NCI-H345 (cell line): Measurements from ENCODE around the gene TRIP13.

Experiments used
- DNase-seq: peaks from one replicate; lab custom pipeline; 2025; lab: John Stamatoyannopoulos, UW

Gene TRIP13

DNA sequence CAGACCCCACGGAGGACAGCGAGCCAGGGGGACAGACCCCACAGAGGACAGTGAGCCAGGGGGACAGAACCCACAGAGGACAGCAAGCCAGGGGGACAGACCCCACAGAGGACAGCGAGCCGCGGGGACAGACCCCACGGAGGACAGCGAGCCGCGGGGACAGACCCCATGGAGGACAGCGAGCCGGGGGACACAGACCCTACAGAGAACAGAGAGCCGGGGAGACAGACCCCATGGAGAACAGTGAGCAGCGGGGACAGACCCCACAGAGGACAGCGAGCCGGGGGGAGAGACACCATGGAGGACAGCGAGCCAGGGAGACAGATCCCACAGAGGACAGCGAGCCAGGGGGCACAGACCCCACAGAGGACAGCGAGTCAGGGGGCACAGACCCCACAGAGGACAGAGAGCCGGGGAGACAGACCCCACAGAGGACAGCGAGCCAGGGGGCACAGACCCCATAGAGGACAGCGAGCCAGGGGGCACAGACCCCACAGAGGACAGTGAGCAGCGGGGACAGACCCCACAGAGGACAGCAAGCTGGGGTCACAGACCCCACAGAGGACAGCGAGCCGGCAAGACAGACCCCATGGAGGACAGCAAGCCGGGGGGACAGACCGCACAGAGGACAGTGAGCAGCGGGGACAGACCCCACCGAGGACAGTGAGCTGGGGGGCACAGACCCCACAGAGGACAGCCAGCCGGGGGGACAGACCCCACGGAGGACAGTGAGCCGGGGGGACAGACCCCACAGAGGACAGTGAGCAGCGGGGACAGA lies 37.5 kb upstream of the TRIP13 start:
- DNase-seq = no peak

GRCh38 chr5:855771-856530 lies 36.7 kb upstream of the TRIP13 start:
- DNase-seq = no peak

GRCh38 chr5:856531-857425 lies 35.9 kb upstream of the TRIP13 start:
- DNase-seq = no peak

DNA sequence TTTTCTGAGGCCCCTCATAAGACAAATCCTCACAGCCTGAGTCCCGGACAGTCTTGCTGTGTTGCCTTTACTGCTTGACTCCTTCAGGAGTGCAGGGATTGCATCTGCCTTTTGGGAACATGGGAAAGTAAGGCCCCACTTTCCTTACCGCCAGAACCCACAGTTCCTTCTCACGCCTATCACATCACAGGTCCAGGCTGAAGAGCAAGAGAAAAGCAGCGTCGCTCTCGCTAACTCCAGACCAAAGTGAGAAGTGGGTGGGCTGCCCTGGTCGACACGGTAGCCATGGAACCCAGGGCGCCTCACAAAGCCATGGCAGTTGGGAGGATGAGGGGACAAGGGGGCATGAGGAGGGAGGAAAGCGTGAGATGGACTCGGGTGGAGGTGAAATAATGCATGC lies 34.0 kb upstream of the TRIP13 start:
- DNase-seq = no peak

DNA sequence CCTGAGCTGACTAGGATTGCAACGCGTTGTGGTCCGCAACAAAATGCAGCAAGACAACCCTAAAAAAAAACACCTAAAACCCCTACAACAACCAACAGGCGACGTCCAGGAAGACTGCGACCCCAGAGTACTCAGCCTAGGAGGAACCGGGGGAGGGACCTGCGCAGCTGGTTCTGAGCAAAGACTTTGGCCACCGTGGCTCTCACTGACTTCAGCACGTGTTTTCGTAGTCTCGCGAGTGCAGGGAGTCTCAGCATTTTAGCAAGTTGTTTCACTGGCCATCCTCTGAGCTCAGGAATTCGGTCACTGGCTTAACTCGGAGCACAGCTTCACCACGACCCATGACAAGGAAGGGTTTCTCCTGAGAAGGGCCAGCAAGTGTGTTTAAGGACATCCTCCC lies 33.3 kb upstream of the TRIP13 start:
- DNase-seq = no peak

GRCh38 chr5:859798-860296 lies 32.8 kb upstream of the TRIP13 start:
- DNase-seq = no peak

- no peak for DNase-seq
Observed at GRCh38 chr5:860506-861150, 32.1 kb upstream of the TRIP13 start.

DNA sequence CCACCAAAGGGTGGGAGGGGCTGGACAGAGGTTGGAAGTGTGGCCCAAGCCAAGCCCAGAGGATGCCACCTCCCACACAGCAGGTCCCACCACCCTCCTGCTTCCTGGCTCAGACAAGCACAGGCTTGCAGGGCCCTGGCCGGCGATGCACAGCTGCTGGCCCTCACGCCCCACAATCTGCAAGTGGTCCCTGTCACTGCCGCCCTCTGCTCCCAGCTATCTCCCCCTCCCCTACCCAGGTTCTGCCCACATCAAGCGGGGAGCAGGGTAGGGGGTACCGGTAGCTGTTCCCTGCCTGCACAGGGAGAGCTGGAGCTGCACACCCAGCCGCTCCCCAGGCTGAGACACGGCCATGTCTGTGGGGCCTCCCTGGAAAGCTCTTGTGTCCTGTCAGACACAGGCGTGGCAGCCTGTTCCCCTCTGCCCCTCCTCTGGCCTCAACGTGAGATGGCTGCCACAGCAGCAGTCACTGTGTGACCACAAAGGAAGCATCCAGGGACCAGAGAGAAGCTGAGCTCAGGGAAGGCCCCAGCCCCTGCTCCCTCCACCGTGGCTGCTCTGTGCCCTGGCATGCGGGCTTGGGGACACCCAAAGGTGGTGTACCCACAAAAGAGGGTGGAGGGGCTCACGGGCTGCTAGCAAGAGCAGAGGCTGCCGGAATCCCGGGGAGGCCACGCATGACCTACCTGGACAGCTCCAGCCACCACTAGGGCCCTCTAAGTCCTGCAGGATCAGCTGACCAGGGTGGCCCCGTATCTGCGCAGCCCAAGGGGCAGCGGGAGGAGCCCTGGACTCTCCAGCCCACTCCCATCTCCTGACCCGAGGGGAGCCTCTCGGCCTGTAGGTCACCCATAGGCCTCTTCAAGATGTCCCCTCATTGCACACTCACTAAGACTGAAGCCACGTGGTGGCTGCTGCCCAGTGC lies 31.0 kb upstream of the TRIP13 start:
- DNase-seq = no peak

DNA sequence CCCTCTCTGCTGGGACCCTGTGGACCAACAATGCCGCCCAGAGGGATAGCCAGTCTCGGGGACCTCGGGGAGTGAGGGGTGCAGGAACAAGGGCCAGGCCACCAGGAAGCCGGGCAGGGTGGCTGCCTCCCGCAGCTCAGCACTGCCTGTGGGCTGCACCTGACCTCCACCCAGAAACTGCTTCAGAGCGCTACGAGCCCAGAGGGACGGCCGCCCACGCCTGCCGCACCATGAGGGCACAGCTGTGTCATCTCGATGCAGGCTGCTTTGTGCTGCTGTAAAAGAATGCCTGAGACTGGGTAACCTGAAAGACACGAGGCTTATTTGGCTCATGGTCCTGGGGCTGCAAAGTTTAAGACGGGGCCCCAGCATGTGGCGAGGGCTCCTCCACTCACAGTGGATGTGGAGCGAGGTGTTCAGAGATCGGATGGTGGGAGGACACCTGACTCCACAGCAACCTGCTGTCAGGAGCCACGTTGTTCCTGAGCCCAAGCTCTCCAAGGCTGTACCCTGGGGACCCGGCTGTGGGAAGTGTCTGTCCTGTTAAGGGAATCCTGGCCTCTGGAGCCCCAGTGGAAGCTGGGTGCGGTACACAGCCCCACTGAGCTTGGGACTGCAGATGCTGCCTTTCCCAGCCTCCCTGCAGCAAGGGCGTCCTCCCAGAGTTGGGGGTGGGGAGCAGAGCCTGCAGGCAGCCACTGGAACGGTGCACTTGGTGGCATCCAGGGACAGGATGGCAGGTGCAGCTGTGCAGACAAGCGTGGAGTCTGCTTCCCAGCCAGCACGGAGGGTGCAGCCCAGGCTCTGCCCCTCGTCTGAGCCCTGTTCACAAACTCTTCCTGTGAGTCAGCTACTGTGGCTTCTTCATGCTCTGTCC lies 30.1 kb upstream of the TRIP13 start:
- DNase-seq = no peak

DNA sequence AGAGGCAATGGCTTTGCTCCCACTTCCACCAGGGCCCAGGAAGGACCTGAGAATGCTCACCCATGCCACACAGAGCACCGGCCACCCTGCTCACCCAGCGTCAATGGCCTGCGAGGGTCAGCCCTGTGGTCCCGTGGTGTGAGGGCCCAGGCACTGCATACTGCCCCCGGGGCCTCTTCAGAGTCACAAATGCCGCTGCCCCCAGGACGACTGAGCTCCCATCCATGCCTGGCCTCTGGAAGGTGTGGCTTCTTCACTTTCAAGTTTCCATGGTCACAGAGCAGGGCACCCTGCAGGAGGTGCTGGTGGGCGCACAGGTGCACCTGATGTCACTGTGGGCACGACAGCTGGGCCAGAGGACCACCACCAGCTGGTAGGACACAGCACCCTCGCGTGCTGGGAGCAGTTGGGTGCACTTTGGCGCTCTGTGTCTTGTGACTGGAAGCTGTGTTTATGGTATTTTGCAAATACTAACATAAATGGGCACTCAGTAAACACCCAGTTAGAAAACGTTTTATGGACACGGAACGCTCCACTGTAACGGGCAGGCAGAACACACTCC lies 29.4 kb upstream of the TRIP13 start:
- no peak for DNase-seq

GRCh38 chr5:864492-865167 lies 28.1 kb upstream of the TRIP13 start:
- no peak for DNase-seq

GRCh38 chr5:865168-865521 lies 27.5 kb upstream of the TRIP13 start:
- no peak for DNase-seq

GRCh38 chr5:865771-866170 lies 26.9 kb upstream of the TRIP13 start:
- DNase-seq = no peak

DNA sequence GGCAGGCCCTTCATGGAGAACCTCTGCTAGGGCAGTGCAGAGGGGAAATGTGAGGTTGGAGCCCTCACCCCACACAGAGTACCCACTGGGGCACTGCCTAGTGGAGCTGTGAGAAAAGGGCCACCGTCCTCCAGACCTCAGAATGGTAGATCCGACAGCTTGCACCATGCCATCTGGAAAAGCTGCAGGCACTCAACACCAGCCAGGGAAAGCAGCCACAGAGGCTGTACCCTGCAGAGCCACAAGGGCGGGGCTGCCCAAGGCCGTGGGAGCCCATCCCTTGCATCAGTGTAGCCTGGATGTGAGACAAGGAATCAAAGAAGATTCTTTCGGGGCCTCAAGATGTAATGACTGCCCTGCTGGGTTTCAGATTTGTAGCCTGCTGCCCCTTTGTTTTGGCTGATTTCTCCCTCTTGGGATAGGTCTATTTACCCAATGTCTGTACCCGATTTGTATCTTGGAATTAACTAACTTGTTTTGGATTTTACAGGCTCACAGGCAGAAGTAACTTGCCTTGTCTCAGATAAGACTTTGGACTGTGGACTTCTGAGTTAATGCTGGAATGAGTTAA lies 25.3 kb upstream of the TRIP13 start:
- DNase-seq = no peak

GRCh38 chr5:868428-869135 lies 24.1 kb upstream of the TRIP13 start:
- DNase-seq = no peak

- DNase-seq = no peak
Observed at GRCh38 chr5:870956-871355, 21.7 kb upstream of the TRIP13 start.

- DNase-seq = no peak
Observed at GRCh38 chr5:871596-872298, 20.9 kb upstream of the TRIP13 start.
